HG02973 (cell line): Measurements from ENCODE around the gene ADAP1.
"Not testable (repeated sequence)": the region's sequence is repeated elsewhere in the genome, so short reads cannot be mapped to it uniquely, and the experiment has no call there.

ENCODE experiments used
- ATAC-seq: cut with Tn5 transposase; IDR thresholded peaks from one replicate; pipeline ENCODE4 v1.9.1; 2021; ENCODE audit warnings: moderate library complexity; ENCODE audit not compliant: unreplicated experiment

Gene ADAP1

GRCh38 chr7:910931-911431 is 43.5 kb downstream of the ADAP1 start:
- ATAC-seq = no peak

- ATAC-seq = no peak
Measured at GRCh38 chr7:910441-910861, 44.0 kb downstream of the ADAP1 start.

GRCh38 chr7:909358-910329 is 44.8 kb downstream of the ADAP1 start:
- ATAC-seq = no peak

- not testable (repeated sequence) for ATAC-seq
Measured at GRCh38 chr7:908591-909357, 45.7 kb downstream of the ADAP1 start.

- ATAC-seq = no peak
Measured at GRCh38 chr7:908159-908581, 46.3 kb downstream of the ADAP1 start.

- ATAC-seq = no peak
Measured at GRCh38 chr7:907158-907980, 47.1 kb downstream of the ADAP1 start.

GRCh38 chr7:906776-907157 is 47.7 kb downstream of the ADAP1 start:
- ATAC-seq = no peak

- ATAC-seq = no peak
Measured at GRCh38 chr7:904847-905246, 49.6 kb downstream of the ADAP1 start.

GRCh38 chr7:903921-904755 is 50.3 kb downstream of the ADAP1 start:
- ATAC-seq = no peak

- ATAC-seq = no peak
Measured at GRCh38 chr7:902996-903395, 51.5 kb downstream of the ADAP1 start.

- no peak for ATAC-seq
Measured at GRCh38 chr7:901388-902154, 52.9 kb downstream of the ADAP1 start.

- ATAC-seq = no peak
Measured at GRCh38 chr7:901041-901387, 53.5 kb downstream of the ADAP1 start.

- no peak for ATAC-seq
Measured at GRCh38 chr7:900331-901040, 54.0 kb downstream of the ADAP1 start.

GRCh38 chr7:899806-900205 is 54.7 kb downstream of the ADAP1 start:
- no peak for ATAC-seq

GRCh38 chr7:898855-899681 is 55.4 kb downstream of the ADAP1 start:
- ATAC-seq = no peak

- no peak for ATAC-seq
Measured at GRCh38 chr7:898460-898854, 56.0 kb downstream of the ADAP1 start.

- no peak for ATAC-seq
Measured at GRCh38 chr7:897771-898376, 56.6 kb downstream of the ADAP1 start.
